HS-27A (cell line): ENCODE data around the gene TRIM69.
"Not testable (repeated sequence)": the region's sequence is repeated elsewhere in the genome, so short reads cannot be mapped to it uniquely, and the experiment has no call there.

Source experiments
- DNase-seq: peaks from one replicate; pipeline ENCODE4 v3.0.0-alpha.2; 2012; ENCODE audit warnings: low read depth, missing footprints

TRIM69 gene

DNA sequence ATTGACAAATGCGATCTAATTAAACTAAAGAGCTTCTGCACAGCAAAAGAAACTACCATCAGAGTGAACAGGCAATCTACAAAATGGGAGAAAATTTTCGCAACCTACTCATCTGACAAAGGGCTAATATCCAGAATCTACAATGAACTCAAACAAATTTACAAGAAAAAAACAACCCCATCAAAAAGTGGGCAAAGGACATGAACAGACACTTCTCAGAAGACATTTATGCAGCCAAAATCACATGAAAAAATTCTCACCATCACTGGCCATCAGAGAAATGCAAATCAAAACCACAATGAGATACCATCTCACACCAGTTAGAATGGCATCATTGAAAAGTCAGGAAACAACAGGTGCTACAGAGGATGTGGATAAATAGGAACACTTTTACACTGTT is 7.1 kb downstream of the TRIM69 start:
- not testable (repeated sequence) for DNase-seq

DNA sequence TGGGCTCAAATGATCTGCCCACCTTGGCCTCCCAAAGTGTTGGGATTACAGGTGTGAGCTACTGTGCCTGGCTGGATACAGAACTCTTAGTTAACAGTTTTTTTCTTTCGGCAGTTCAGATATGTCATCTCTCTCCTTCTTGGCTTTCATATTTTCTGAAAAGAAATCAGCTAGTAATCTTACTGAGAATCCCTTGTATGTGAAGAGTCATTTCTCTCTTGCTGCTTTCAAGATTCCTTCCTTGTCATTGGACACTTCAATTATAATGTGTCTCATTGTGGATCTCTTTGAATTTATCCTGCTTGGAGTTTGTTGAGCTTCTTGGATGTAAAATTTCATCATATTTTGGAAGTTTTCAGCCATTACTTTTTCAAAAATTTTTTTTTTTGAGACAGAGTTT is 17.0 kb downstream of the TRIM69 start:
- DNase-seq = no peak

DNA sequence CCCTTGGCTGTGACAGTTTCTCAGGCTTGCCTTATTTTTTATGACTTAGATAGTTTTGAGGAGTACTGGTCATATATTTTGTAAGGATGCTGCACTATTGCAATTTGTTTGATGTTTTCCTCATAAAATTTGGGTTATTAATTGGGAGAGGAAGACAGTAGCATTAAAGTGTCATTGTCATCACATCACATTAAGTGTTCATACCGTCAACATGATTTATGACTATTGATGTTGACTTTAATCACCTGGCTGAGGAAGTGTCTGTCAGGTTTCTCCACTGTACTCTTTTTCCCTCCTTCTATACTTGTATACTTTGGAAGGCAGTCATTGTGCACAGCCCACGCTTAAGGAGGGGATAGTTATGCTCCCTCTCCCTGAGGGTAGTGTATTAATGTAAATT is 26.9 kb downstream of the TRIM69 start:
- no peak for DNase-seq

DNA sequence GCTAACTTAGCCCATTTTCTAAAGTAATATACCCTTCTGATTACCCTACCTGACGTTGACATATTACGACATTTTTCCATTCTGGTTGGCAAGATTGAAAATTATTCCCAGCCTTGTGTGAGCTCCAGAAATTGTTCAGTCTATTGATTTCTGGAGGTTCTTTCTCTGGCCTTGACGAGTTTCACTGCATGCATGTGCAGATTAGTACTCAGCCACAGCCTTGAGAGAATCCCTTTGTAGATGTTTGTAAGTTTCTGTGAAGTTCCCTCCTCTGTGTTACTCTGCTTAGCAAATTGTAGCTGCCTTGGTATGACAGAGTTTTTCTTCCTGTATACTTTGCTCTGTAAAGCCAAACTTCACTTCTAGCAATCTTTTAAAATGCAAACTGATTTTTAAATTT is 27.5 kb downstream of the TRIM69 start:
- DNase-seq = no peak

DNA sequence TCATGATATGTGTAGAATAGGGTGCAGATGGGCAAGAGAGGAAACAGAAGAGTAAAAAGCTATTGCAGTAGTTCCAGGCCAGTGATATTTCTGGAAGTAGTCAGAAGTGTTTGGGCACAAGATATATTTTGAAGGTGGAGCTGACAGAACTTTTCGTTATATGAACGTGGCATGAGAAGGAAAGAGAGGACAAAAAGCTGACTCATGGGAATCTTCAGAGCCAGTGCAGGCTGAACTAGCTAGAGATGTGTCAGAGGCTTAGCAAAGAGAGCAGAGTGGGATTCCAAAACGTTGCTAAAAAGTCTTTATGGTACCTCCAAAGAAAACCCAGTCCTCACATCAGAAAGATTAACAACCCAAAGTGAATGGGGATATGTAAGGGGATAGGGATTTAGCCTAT is 28.7 kb downstream of the TRIM69 start:
- DNase-seq = no peak

DNA sequence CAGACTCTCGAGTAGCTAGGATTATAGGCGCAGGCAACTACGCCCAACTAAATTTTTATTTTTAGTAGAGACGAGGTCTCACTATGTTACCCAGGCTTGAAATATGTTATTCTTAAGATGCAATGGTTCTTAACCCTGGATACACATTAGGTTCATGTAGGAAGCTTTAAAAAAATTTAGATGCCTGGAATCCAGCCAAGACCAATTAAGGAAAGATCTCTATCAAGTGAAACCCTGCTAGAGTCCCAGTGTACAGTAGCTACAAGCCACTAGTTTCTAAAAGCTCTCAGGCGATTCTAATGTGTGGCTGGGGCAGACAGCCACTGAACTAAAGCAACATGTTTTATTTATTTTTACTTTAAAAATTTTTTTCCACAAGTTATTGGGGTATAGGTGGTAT is 33.2 kb downstream of the TRIM69 start:
- DNase-seq = no peak

DNA sequence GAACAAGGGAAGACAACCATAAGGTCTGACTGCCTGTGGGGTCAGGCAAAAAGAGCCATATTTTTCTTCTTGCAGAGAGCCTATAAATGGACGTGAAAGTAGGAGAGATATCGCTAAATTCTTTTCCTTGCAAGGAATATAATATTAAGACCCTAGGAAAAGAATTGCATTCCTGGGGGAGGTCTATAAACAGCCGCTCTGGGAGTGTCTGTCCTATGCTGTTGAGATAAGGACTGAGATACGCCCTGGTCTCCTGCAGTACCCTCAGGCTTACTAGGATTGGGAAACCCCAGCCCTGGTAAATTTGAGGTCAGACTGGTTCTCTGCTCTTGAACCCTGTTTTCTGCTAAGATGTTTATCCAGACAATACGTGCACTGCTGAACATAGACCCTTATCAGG is 34.4 kb downstream of the TRIM69 start:
- DNase-seq = not testable (repeated sequence)

DNA sequence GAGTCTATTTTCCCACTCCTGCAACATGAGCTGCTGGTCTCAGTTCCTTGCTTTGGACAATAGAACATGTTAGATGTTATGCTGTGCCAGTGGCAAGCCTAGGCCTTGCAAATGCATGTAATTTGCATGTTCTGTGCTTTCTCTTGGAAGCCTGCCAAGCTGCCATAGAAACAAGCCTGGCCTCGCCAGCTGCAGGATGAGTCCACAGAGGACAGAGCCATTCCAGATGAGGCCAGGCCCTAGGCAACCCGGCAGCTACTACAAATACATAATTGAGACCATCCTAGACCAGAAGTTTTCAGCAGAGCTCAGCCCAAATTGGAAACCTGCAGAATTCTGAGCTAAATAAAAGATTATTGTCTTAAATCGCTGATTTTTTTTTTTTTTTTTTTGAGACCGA is 39.6 kb downstream of the TRIM69 start:
- DNase-seq = no peak

DNA sequence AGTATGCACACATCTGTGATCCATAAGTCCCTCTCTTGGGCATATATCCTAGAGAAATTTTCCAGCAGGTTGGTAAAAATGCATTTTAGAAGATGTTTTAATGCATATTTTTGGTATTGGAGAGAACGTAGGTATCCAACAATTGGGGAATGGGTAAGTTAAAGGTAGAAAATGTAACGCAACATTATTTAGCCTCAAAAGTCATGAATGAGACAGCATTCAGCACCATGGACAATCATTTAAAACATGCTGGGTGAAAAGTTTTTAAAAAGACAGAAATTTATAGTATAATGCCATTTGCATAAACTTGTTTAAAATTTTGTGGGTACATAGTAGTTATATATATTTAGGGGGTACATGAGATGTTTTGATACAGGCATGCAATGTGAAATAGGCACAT is 43.4 kb downstream of the TRIM69 start:
- DNase-seq = no peak

DNA sequence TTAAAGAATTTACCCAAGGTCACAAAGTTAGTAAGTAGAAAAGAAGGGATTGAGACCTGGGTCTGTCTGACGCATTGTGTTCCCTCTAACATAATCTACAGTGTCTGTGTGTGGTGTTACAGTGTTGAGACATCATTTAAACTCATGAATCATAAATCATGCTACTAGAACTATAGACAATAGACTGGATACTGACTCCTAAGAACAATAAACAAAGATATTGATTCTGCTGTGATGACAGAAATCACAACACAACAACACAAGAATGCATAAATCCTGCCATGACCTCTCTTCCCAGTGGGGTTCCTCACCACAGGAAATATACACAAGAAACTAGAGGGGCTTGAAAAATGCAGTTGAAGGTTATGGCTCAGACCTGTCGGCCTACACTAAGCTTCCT is 44.3 kb downstream of the TRIM69 start:
- DNase-seq = no peak

DNA sequence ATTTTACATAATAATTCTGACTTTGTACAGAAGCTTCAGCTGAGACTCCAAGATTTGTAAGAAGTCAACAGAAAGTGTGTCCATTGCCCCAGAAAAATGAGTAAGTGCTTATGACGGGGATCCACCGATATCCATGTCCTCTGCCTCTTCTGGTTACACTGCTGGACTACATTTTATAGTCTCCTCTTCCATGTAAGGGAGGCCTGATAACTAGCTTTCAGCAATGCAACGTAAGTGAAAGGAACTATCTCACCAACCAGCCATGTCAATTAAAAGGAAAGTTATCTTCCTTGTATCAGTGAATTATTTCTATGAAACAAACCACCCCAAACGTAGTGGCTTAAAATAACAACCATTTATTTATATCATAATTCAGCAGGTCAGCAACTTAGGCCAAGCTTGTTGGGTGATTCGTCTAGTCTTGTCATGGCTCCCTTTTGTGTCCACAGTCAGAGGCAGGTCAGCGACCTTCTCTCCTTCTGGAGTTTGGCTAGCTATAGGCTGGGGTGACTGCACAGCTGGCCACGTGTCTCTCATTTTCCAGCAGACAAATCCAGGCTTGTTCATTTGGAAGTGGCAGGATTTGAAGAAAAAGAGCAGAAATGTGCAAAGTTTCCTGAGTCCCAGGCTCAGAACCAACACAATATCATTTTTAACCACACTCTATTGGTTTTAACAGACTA is 44.9 kb downstream of the TRIM69 start:
- no peak for DNase-seq

DNA sequence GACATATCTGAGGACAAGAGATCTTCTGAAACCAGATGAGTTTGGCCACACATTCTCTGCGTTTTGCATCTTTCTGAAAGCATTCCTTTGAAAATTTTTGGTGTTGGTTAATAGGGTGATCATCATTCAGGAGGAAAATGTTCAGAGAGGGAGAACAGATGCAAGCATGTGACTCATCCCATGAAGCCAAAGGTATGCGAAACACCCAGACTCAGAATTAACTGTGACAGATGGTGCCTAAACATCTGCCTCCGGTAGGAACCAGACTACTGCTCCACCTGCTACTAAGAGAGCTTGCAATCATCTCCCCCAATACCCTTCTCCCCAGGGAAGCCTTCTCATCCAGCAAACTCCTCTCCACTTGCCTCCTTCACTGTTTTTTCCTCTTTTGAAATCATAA is 46.2 kb downstream of the TRIM69 start:
- no peak for DNase-seq

DNA sequence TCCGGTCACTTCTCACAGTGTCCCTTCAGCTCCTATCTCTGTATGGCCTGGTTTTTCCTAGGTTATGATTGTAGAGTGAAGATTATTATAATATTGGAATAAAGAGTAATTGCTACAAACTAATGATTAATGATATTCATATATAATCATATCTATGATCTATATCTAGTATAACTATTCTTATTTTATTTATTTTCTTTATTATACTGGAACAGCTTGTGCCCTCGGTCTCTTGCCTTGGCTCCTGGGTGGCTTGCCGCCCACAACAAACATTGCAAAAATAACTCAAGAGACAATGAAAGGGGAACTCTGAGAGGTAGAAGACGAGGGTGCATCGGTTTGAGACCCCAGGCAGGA is 48.6 kb downstream of the TRIM69 start:
- DNase-seq = not testable (repeated sequence)

DNA sequence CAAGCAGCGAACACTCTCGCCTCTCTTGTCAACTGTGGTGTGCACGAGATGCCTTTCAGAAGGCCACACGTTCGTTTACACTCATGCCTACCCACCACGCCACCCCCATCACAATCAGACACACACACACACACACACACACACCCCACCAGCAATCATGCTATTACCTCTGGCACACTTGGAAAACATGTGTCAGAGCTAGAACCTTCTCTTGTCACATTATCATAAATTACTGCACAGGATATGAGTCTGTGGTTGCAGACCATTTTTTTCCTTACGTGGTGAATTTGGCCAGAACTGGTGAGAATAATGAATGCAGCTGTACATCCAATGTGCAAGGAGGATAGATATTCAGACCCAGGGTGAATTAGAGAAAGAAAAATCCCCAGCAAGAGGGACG is 52.4 kb downstream of the TRIM69 start:
- DNase-seq = no peak

DNA sequence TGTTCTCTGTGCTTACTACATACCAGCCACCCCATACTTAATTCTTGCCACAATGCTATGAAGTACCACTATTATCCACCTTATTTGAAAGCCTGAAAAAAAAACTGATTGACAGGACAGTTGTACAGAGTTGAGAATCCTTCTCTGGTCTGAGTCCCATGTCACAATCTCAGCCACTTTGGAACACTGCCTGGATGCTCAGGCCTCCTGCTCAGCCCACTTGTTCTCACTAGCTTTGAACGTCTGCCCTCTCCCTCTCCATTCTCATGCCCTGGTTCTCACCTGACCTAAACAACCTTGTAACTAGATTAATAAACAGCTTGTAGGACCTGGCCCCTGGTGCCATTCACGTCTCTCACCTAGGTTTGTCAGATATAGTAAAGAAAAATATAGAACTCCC is 53.9 kb downstream of the TRIM69 start:
- DNase-seq = no peak

DNA sequence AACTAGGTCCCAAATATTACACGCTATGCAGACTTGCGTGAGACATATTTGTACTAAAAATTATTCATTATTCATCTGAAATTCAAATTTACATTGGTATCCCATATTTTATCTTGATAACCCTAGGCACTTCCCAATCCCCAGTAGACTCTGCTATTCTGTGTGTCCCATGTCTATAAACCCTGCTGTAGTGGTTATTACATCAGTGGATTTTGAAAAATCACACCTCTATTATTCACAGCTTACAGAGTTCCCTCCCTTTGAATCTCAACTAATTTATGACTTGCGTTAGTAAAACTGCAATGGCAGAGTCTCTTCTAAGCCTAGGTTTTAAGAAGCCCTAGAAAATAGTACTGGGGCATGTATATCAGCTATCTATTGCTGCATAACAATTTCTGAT is 54.3 kb downstream of the TRIM69 start:
- DNase-seq = no peak

DNA sequence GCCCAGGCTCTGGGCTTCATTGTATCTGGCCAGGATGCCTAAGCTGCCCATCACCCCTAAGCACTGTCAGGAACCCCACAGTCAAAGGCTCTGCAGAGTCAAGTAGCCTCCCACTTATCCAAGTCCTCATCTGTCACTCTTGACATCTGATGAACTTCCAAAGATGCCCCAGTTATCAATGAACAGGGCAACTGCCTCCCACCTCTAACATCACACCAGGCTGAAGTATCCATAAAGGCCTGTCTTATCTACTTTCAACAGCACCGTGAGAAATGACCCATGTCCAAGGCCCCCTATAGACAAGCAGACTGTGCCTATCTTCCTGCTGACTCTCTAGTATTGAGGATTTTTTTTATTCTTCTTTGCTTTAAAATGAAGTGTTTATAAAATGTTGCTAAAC is 56.4 kb downstream of the TRIM69 start:
- DNase-seq = no peak

DNA sequence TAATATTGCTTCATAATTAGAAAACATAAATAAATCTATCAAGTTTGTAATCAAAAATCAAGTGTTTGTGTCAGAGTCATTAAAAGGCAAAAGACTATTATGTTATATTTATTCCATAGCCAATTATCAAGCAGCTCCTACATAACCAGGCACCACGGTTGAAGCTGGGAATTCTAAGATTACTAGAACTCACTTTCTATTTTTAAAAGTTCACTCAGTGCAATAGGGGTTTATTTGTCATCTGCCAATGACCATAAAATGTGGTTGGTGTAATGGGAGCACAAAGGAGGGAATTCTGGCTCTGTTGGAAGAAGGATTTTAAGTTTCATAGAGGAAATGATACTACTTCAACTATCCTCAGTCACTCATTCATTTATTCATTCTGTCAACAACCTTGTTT is 57.7 kb downstream of the TRIM69 start:
- DNase-seq = no peak

DNA sequence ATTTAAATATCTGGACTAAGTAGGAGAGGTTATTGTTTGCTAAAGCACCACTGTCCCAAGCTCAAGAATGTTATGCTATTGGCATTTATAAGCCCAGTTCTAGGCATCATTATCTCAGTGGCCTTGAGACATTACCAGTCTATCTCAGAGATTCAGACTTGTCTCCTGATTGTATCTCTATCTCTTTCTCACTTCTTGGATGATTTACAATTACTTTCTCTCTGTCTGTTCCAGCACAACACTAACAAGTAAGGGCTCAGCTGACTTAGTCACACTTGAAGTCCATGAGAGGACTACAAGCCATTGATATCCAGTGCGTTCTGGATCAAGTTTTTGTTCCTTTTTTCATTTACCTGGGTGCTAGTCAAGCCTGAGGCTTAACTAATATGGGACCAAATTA is 60.2 kb downstream of the TRIM69 start:
- DNase-seq = no peak

DNA sequence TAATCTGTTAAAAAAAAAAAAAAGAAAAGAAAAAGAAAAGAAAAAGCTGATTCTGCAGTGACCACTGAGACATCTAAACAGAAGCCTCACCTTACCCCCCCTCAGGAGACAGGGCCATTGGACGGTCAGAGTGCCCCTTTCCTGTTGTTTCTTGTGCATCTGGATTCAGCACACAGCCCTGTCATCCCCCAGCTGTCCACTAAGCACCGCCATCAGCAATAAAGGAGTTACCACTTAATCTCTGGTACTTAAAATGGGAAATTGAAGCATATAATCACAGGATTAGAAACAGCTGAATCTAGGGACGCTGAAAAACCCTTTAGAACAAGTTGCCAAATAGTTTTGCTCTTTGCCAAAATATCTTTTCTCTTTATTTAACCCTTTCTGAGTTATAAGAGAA is 62.5 kb downstream of the TRIM69 start:
- DNase-seq = no peak

DNA sequence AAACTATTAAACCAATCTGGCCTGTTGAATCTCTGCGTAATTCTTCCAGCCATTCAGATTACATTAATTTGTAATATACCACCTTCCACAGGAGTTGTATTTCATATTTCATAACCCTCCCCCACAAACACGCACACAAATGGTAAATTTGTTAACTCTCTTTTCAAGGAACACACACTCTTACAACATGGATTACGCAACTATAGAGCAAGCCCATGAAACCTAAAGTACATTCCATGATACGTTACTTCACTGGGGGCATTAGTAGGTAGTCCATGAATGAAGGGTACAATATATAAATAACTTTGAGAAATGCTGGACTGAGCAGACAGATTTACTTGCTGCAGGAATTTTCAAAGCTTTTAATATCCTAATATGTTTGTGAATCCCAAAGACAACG is 65.0 kb downstream of the TRIM69 start:
- no peak for DNase-seq

DNA sequence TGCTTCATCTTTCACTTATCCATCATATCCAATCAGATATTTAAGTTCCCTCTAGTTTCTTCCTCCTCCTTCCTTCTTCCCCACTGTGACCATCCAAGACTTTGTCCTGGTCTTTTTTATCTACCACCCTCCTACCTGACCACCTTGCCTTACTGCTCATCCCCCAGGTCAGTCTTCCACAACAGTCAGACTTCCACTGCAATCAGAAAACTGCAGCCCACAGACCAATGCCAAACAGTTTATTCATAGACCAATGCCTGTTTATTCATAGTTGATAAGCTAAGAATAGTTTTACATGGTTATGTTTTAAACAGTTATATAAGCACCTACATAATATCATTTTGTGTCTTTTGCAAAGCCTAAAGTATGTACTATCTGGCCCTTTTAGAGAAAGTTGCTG is 65.5 kb downstream of the TRIM69 start:
- DNase-seq = no peak

DNA sequence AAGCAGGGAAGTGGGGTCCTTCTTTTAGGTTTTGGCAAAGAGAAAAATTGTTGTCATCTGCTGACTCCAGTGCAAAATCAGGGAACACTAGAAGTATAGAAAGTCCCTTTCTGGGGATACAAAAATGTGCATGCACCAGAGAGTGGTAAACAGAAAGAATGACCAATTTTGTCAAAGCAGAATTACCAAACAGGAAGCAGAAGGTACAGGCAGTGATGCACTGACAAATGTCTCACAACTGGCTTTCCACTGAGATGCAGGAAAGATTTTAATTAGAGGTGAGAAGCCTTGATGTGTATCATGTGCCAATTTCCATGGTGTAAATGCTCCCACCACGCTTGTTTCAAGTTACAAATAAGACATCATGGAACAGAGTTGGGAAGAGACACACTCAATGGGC is 66.0 kb downstream of the TRIM69 start:
- DNase-seq = no peak

DNA sequence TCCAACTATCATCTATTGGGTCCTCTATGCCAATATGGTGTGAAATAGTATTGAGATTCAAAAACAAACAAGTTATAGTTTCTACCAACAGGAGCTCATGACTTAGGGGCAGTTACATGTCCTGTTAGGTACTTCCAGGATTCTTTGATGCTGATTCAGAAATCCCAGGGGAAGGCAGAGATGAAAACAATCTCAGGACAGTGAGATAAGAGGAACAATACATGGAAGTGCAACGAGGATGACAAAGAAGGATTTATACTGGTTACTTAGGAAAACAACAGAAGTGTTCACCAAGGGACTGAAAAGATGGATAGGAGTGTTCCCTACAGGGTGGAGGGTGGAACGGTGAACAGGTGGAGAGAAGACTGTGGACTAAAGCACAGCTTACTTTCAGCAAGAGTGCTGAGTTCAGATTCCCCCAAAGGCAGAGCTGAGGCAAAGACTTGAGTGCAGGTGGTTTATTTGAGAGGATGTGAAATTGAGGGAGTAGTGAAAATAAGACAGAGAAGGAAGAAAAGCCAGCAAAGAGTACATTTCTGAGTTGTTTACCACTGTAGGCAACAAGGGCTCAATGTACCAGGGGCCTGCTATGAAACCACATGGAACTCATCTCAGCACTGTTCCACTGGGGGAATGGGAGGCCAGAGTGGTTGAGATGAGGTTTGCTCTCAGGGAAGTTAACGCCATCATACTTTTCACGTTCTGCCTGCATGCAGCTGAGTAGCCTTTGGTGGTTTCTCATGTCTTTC is 68.1 kb downstream of the TRIM69 start:
- DNase-seq = no peak
